Psoas muscle (tissue), 8 donors: ENCODE data around the gene ANAPC16. TPM values are rescaled to one million over a fixed set of nuclear protein-coding genes. Genes with fewer than 3 reads are reported as not detected.

Experiments
- ATAC-seq, 4 donors: fragments of 200-7000 bp; cut with Tn5 transposase; one replicate each; pipeline ENCODE4 v1.9.1; 2020; ENCODE audit warnings: moderate library complexity in 3 of 4, mild to moderate bottlenecking in 2 of 4
- DNase-seq, 2 donors: peaks; one replicate each; pipeline ENCODE4 v3.0.0-alpha.2; 2020
- H3K27ac ChIP-seq: fragments of 200-600 bp; one replicate; pipeline ENCODE4 v1.8.0; 2022
- H3K27me3 ChIP-seq, 3 donors: fragments of 200-600 bp in 1 of 3; one replicate each; pipeline versions ENCODE4 v1.6.1 to v1.8.0; 2013 to 2022; ENCODE audit warnings: low read length in 2 of 3, mild to moderate bottlenecking in 2 of 3, moderate library complexity in 1 of 3; ENCODE audit not compliant: insufficient read depth in 3 of 3
- H3K36me3 ChIP-seq, 2 donors: fragments of 200-600 bp in 1 of 2; one replicate each; pipeline versions ENCODE4 v1.6.1 to v1.8.0; 2013 to 2022; ENCODE audit warnings: low read depth in 1 of 2, mild to moderate bottlenecking in 1 of 2, moderate library complexity in 1 of 2; ENCODE audit not compliant: insufficient read depth in 1 of 2
- H3K4me1 ChIP-seq: fragments of 200-600 bp; one replicate; pipeline ENCODE4 v1.8.0; 2022
- H3K4me3 ChIP-seq: fragments of 200-600 bp; one replicate; pipeline ENCODE4 v1.8.0; 2022; ENCODE audit warnings: mild to moderate bottlenecking
- H3K9me3 ChIP-seq: fragments of 200-600 bp; one replicate; pipeline ENCODE4 v1.8.0; 2022
- CTCF ChIP-seq: fragments of 200-600 bp; IDR thresholded peaks from one replicate; pipeline ENCODE4 v1.8.0; 2022; ENCODE audit warnings: antibody characterized with exemption
- WGBS, 3 donors: extraction: QIAGEN DNeasy Blood & Tissue Kit; methylation state at CpG; one replicate each; pipeline versions ENCODE4 v1.1.6 to v1.1.7; 2013; 5-methylcytosine and 5-hydroxymethylcytosine counted together
- intact Hi-C, 2 donors: fragments of 100-400 bp; cut with DNase I; formaldehyde crosslinking; loops; one replicate each; pipeline versions ENCODE4 v1.11.0 to v1.14.2; 2022
- polyA plus RNA-seq, 3 donors: library from polyadenylated mRNA; stranded (reverse); fragments of 200-250 nt; gene quantifications; one replicate each; pipeline ENCODE4 v1.2.3, GENCODE V29; 2013
- total RNA-seq, 4 donors: library from RNA; stranded (reverse); fragmentation: NEBNext Ultra II Directional in 2 of 4; extraction: Animal tissue kit (Norgen Biotek cat#: 25700) in 2 of 4; gene quantifications; one replicate each; pipeline versions ENCODE4 v1.2.1 to v1.2.4, GENCODE V29; 2021 to 2023
- donor health status: healthy with polysubstance abuse.
- donor health status: DM: no; HTN: no; CAD: no; lungs with moderate emphysema.
- donor health status: Bipolar disorder and iron deficiency.
- donor health status: healthy.
- donor health status: DM: yes; HTN: yes; CAD: no.
- donor health status: DM: no; HTN: no; CAD: no.
- donor health status: DM: no; HTN: no; CAD: no.
- donor health status: DM: yes; HTN: yes; CAD: no.

The ANAPC16 gene
- total and polyA plus RNA-seq, 7 donors, result 60.1 to 184 (median 128) TPM

- no peak for TF ChIP-seq CTCF
- 13 to 37% (median 30%) methylated on average over 1 of the region's 1 CpG for WGBS, 3 donors
- peak in 3 of 4 donors; percentile 31 to 48 (median 37) for ATAC-seq
- DNase-seq, result no peak
- H3K27ac ChIP-seq, result peak overlapping the region; percentile 91
- peaks cover 0 to 19% of the 10 kb centered on the region in 2 donors for H3K36me3 ChIP-seq
- no peaks in the 10 kb centered on the region for H3K9me3 ChIP-seq
- intact Hi-C loops, result loop anchor here (5.0 to 10.0 kb wide), 3 partner anchors 33 to 78 kb away; partner anchors contain the start of gene DDIT4 (in 1 of the 2)
- H3K4me1 ChIP-seq, result peaks cover 50% of the 10 kb centered on the region
- no peak overlapping the region for H3K4me3 ChIP-seq
- no peaks in the 10 kb centered on the region for H3K27me3 ChIP-seq
Measured at GRCh38 chr10:72239409-72239808, 23.6 kb downstream of the ANAPC16 start.

GRCh38 chr10:72240371-72240770 is 24.6 kb downstream of the ANAPC16 start:
- Histone ChIP-seq H3K4me3 (no peak overlapping the region), H3K36me3 (peaks cover 0 to 9% of the 10 kb centered on the region in 2 donors), H3K4me1 (peaks cover 53% of the 10 kb centered on the region), H3K9me3 (no peaks in the 10 kb centered on the region), H3K27me3 (no peaks in the 10 kb centered on the region), H3K27ac (no peak overlapping the region)
- 88 to 97% (median 95%) methylated on average over 6 to 7 of the region's 7 CpGs for WGBS, 3 donors
- ATAC-seq, result no peak
- no peak for TF ChIP-seq CTCF
- DNase-seq, result no peak
- intact Hi-C loops, result no loop called here

GRCh38 chr10:72241691-72242252 is 26.0 kb downstream of the ANAPC16 start:
- Histone ChIP-seq H3K27ac (peak overlapping the region; percentile 63), H3K36me3 (peaks cover 0 to 6% of the 10 kb centered on the region in 2 donors), H3K4me3 (no peak overlapping the region), H3K27me3 (no peaks in the 10 kb centered on the region), H3K4me1 (peaks cover 62% of the 10 kb centered on the region), H3K9me3 (no peaks in the 10 kb centered on the region)
- 79 to 91% (median 84%) methylated on average over 8 of the region's 8 CpGs for WGBS, 3 donors
- DNase-seq, result no peak
- intact Hi-C loops, result no loop called here
- no peak for ATAC-seq
- TF ChIP-seq CTCF, result no peak

- 47 to 66% (median 62%) methylated on average over 4 of the region's 4 CpGs for WGBS, 3 donors
- intact Hi-C loops, result no loop called here
- no peak overlapping the region for H3K4me3 ChIP-seq
- DNase-seq (peak; percentile 66 to 81), ATAC-seq (peak in 1 of 4 donors; percentile 25)
- H3K4me1 ChIP-seq, result peaks cover 65% of the 10 kb centered on the region
- H3K27ac ChIP-seq, result peak overlapping the region; percentile 90
- no peaks in the 10 kb centered on the region for H3K9me3 ChIP-seq
- H3K36me3 ChIP-seq, result no peaks in the 10 kb centered on the region
- no peaks in the 10 kb centered on the region for H3K27me3 ChIP-seq
- no peak for TF ChIP-seq CTCF
Measured at GRCh38 chr10:72242675-72243074, 26.9 kb downstream of the ANAPC16 start.
